Endothelial cell of umbilical vein (primary cell): ENCODE results near the gene ZMPSTE24. TPM values are rescaled to one million over a fixed set of nuclear protein-coding genes. Genes with fewer than 3 reads are reported as not detected.

ENCODE experiments used
- BruUV-seq: library from RNA; stranded (reverse); fragments of 400-500 nt; replicated peaks from 2 replicates; lab custom pipeline; 2021; lab: Mats Ljungman, UMichigan
- CTCF ChIA-PET: fragments of 300-600, 350-600 bp; sonication (Branson Sonifier 250); formaldehyde crosslinking; loops from one replicate; lab custom pipeline; 2021; ENCODE audit warnings: antibody characterized with exemption, inconsistent platforms; lab: Charles Lee
- POLR2A ChIA-PET: fragments of 300-600, 350-600 bp; sonication (Branson Sonifier 250); formaldehyde crosslinking; loops from one replicate; lab custom pipeline; 2021; ENCODE audit warnings: antibody characterized with exemption, inconsistent platforms; lab: Charles Lee
- DNase-seq: peaks from one replicate; pipeline ENCODE4 v3.0.0-alpha.2; 2011; ENCODE audit warnings: low read depth, low spot score
- FAIRE-seq: peaks from 2 replicates; lab custom pipeline; 2011; peaks lifted over from hg19 to GRCh38; lab: Jason Lieb, UNC
- H2AFZ ChIP-seq: 2 replicates; pipeline ENCODE4 v1.6.0; 2012; ENCODE audit warnings: low read depth, low read length, control low read depth, inconsistent platforms
- H3K27ac ChIP-seq: 2 replicates; pipeline ENCODE4 v1.5.1; 2011; ENCODE audit warnings: low read depth, mild to moderate bottlenecking, control low read depth, low read length, moderate library complexity; ENCODE audit not compliant: insufficient read depth
- H3K27me3 ChIP-seq, 2 experiments: 2 replicates each; pipeline versions ENCODE4 v1.6.0 to v1.6.1; 2011; ENCODE audit warnings: low read length in 2 of 2, mixed read lengths in 1 of 2; ENCODE audit not compliant: control insufficient read depth in 2 of 2, insufficient read depth in 2 of 2
- H3K36me3 ChIP-seq, 2 experiments: 2 replicates in 1 of 2; 3 replicates in 1 of 2; pipeline ENCODE4 v1.5.1; 2011; ENCODE audit warnings: low read length in 2 of 2, mild to moderate bottlenecking in 1 of 2, moderate library complexity in 1 of 2; ENCODE audit not compliant: control insufficient read depth in 2 of 2, insufficient read depth in 2 of 2; ENCODE audit errors: extremely low read depth in 1 of 2
- H3K4me1 ChIP-seq: 3 replicates; pipeline ENCODE4 v1.5.1; 2011; ENCODE audit warnings: mild to moderate bottlenecking, low read length; ENCODE audit not compliant: control insufficient read depth, insufficient read depth; ENCODE audit errors: extremely low read depth
- H3K4me2 ChIP-seq: 2 replicates; pipeline ENCODE4 v1.6.1; 2011; ENCODE audit warnings: low read length, control low read depth, mixed read lengths; ENCODE audit not compliant: insufficient read depth
- H3K4me3 ChIP-seq, 3 experiments: fragments of 200-600 bp in 1 of 3; sonication (generic), shearing (Covaris generic) in 1 of 3; replicated peaks in 1 of 3; 2 replicates each; pipeline ENCODE4 v1.5.1; 2011 to 2016; ENCODE audit warnings: control low read depth in 3 of 3, low read length in 3 of 3, mild to moderate bottlenecking in 2 of 3, inconsistent platforms in 1 of 3, low read depth in 1 of 3, moderate library complexity in 1 of 3; ENCODE audit not compliant: insufficient read depth in 1 of 3
- H3K79me2 ChIP-seq: 2 replicates; pipeline ENCODE4 v1.6.0; 2012; ENCODE audit warnings: low read length, inconsistent platforms; ENCODE audit not compliant: control insufficient read depth, insufficient read depth
- H3K9ac ChIP-seq: replicated peaks from 2 replicates; pipeline ENCODE3; 2011; ENCODE audit warnings: low read length, control low read depth; ENCODE audit not compliant: insufficient read depth; ENCODE audit errors: extremely low read depth
- H3K9me1 ChIP-seq: replicated peaks from 3 replicates; pipeline ENCODE4 v1.6.0; 2011; ENCODE audit warnings: mild to moderate bottlenecking, low read length; ENCODE audit not compliant: control insufficient read depth, insufficient read depth; ENCODE audit errors: extremely low read depth
- H3K9me3 ChIP-seq: replicated peaks from 2 replicates; pipeline ENCODE4 v1.5.1; 2012; ENCODE audit warnings: low read length, inconsistent platforms; ENCODE audit not compliant: control insufficient read depth, insufficient read depth
- H4K20me1 ChIP-seq: replicated peaks from 2 replicates; pipeline ENCODE3; 2011; ENCODE audit warnings: mild to moderate bottlenecking, low read length; ENCODE audit not compliant: control insufficient read depth, insufficient read depth; ENCODE audit errors: extremely low read depth
- CTCF ChIP-seq, 2 donors: IDR thresholded peaks; 1 replicate in 1 of 2; 2 replicates in 1 of 2; pipeline ENCODE4 v1.5.1; 2011; ENCODE audit warnings: low read length in 2 of 2, mild to moderate bottlenecking in 2 of 2, moderate library complexity in 2 of 2, control low read depth in 1 of 2, inconsistent platforms in 1 of 2, low read depth in 1 of 2; ENCODE audit not compliant: insufficient read depth in 1 of 2; ENCODE audit errors: extremely low read depth in 1 of 2
- FOS ChIP-seq: IDR thresholded peaks from 2 replicates; pipeline ENCODE4 v1.6.1; 2011; ENCODE audit warnings: mild to moderate bottlenecking, low read length, moderate library complexity, borderline replicate concordance; ENCODE audit not compliant: insufficient read depth
- GATA2 ChIP-seq: IDR thresholded peaks from 2 replicates; pipeline ENCODE4 v1.7.0; 2011; ENCODE audit warnings: low read depth, mild to moderate bottlenecking, moderate library complexity, mixed read lengths, low read length; ENCODE audit not compliant: insufficient read length, insufficient read depth
- JUN ChIP-seq: IDR thresholded peaks from 2 replicates; pipeline ENCODE4 v1.6.1; 2011; ENCODE audit warnings: borderline replicate concordance, low read depth; ENCODE audit not compliant: insufficient read length, insufficient read depth
- MYC ChIP-seq: IDR thresholded peaks from one replicate; pipeline ENCODE4 v1.6.1; 2011; ENCODE audit warnings: mild to moderate bottlenecking, low read depth, low read length
- POLR2A ChIP-seq: IDR thresholded peaks from 2 replicates; pipeline ENCODE4 v1.6.1; 2012; ENCODE audit warnings: low read depth, mild to moderate bottlenecking, control low read depth, low read length
- POLR2AphosphoS5 ChIP-seq: IDR thresholded peaks from 2 replicates; pipeline ENCODE4 v1.6.1; 2012; ENCODE audit warnings: low read depth, mild to moderate bottlenecking, control low read depth, low read length, moderate library complexity; ENCODE audit not compliant: insufficient read depth
- dilution Hi-C: fragments of 300-500 bp; cut with MboI; formaldehyde crosslinking; loops from one replicate; pipeline ENCODE4 v1.15.0; 2019; ENCODE audit warnings: low sequenced_read_pairs; ENCODE audit not compliant: extremely low pct_ligation_motif_present
- intact Hi-C: fragments of 100-400 bp; cut with micrococcal nuclease; formaldehyde crosslinking; loops from one replicate; pipeline ENCODE4 v1.10.0; 2022
- polyA plus RNA-seq, 4 experiments: library from polyadenylated mRNA; depleted of rRNA in 3 of 4; stranded (reverse) in 3 of 4; unstranded in 1 of 4; fragments of >200 nt; gene quantifications; 2 replicates each; pipeline versions ENCODE4 v1.2.1 to v1.2.3, GENCODE V29; 2011 to 2012; ENCODE audit warnings: missing spikeins in 1 of 4
- total RNA-seq: library from RNA; stranded (reverse); gene quantifications from 2 replicates; pipeline ENCODE4 v1.2.3, GENCODE V29; 2021

ZMPSTE24 gene
- total and polyA plus RNA-seq, 2 donors (not counting 3 experiments of a cell fraction or from before 2014, with no cell fraction given) = 16.9 to 44.7 TPM

- no TSS peak for BruUV-seq
- dilution Hi-C loops = no loop called here
- Histone ChIP-seq H3K79me2 (peaks cover 1% of the 10 kb centered on the region), H3K9ac (no peak overlapping the region), H3K9me1 (no peaks in the 10 kb centered on the region), H3K4me3 (no peak overlapping the region), H3K27ac (no peak overlapping the region), H3K36me3 (peaks cover 14 to 19% of the 10 kb centered on the region in 2 experiments), H3K4me1 (no peaks in the 10 kb centered on the region), H3K27me3 (no peaks in the 10 kb centered on the region), H3K4me2 (no peak overlapping the region), H4K20me1 (no peaks in the 10 kb centered on the region), H2AFZ (no peak overlapping the region), H3K9me3 (no peaks in the 10 kb centered on the region)
- intact Hi-C loops = no loop called here
- no peak for DNase-seq
- CTCF ChIA-PET = interaction anchor here (0.6 kb wide), 1 partner anchor 198 kb away, joined by 3 read pairs; no protein-coding TSS in a partner anchor
- TF ChIP-seq POLR2A (no peak), FOS (no peak), MYC (no peak), GATA2 (no peak), JUN (no peak)
- POLR2A ChIA-PET = no interaction called here
- FAIRE-seq = no peak
Observed at GRCh38 chr1:40276122-40276521, 18.1 kb downstream of the ZMPSTE24 start.

GRCh38 chr1:40281853-40282252 lies 23.8 kb downstream of the ZMPSTE24 start:
- H3K79me2 ChIP-seq = no peaks in the 10 kb centered on the region
- no peak overlapping the region for H3K4me3 ChIP-seq
- peaks cover 4 to 16% of the 10 kb centered on the region in 2 experiments for H3K36me3 ChIP-seq
- H4K20me1 ChIP-seq = no peaks in the 10 kb centered on the region
- intact Hi-C loops = no loop called here
- H3K9me1 ChIP-seq = no peaks in the 10 kb centered on the region
- FAIRE-seq (no peak), DNase-seq (no peak)
- H3K4me1 ChIP-seq = no peaks in the 10 kb centered on the region
- TF ChIP-seq CTCF (IDR thresholded peaks at IDR 0.05; ENCODE audit: extremely low read depth in 1 of 2, insufficient read depth in 1 of 2, low read depth in 1 of 2, low read length in 2 of 2) = no peak
- no peak for TF ChIP-seq POLR2AphosphoS5
- TF ChIP-seq POLR2A = no peak
- no peaks in the 10 kb centered on the region for H3K27me3 ChIP-seq
- POLR2A ChIA-PET = no interaction called here
- H3K9ac ChIP-seq = no peak overlapping the region
- dilution Hi-C loops = no loop called here
- H3K9me3 ChIP-seq = no peaks in the 10 kb centered on the region
- no peak overlapping the region for H3K4me2 ChIP-seq
- CTCF ChIA-PET = interaction anchor here (1.0 to 2.7 kb wide), 5 partner anchors 13 to 138 kb away, joined by 3 to 8 read pairs (median 6); no protein-coding TSS in a partner anchor
- no peak overlapping the region for H2AFZ ChIP-seq
- no TSS peak for BruUV-seq
- no peak overlapping the region for H3K27ac ChIP-seq
